SK-N-SH treated with all-trans-retinoic acid at 6 μM for 48 hours (cell line): ENCODE measurements around the gene CHRNA7.

Experiments used
- ATAC-seq: fragments of 200-7000 bp; cut with Tn5 transposase; 3 replicates; pipeline ENCODE4 v1.9.1; 2020; ENCODE audit warnings: mild to moderate bottlenecking, moderate library complexity
- ARNTL ChIP-seq: fragments of 450-650 bp; formaldehyde crosslinking; IDR thresholded peaks from 2 replicates; pipeline ENCODE4 v1.5.0; 2020; ENCODE audit warnings: low read depth, mild to moderate bottlenecking, moderate library complexity, borderline replicate concordance
- BACH2 ChIP-seq: fragments of 250-450 bp; sonication (Bioruptor Pico); IDR thresholded peaks from 2 replicates; pipeline ENCODE4 v1.9.0; 2021; ENCODE audit warnings: mild to moderate bottlenecking, borderline replicate concordance
- ESRRG ChIP-seq: fragments of 250-450 bp; sonication (Bioruptor Pico); IDR thresholded peaks from 2 replicates; pipeline ENCODE4 v1.6.1; 2021; ENCODE audit warnings: mild to moderate bottlenecking
- GLIS3 ChIP-seq: fragments of 250-450 bp; sonication (Bioruptor Pico); IDR thresholded peaks from 2 replicates; pipeline ENCODE4 v1.5.0; 2020; ENCODE audit warnings: mild to moderate bottlenecking, moderate library complexity
- ISL1 ChIP-seq: fragments of 250-450 bp; sonication (Bioruptor Pico); IDR thresholded peaks from 2 replicates; pipeline ENCODE4 v2.1.2; 2022; ENCODE audit warnings: mild to moderate bottlenecking, moderate library complexity
- OSR1 ChIP-seq: fragments of 250-450 bp; sonication (Bioruptor Pico); IDR thresholded peaks from 2 replicates; pipeline ENCODE4 v1.8.0; 2022; ENCODE audit warnings: moderate library complexity, mild to moderate bottlenecking, inconsistent platforms
- PPARA ChIP-seq: fragments of 250-450 bp; sonication (Bioruptor Pico); IDR thresholded peaks from 2 replicates; pipeline ENCODE4 v1.5.0; 2020; ENCODE audit warnings: mild to moderate bottlenecking, borderline replicate concordance
- RARB ChIP-seq: fragments of 250-450 bp; sonication (Bioruptor Pico); IDR thresholded peaks from 2 replicates; pipeline ENCODE4 v1.8.0; 2021; ENCODE audit warnings: mild to moderate bottlenecking, moderate library complexity
- SNAI2 ChIP-seq: fragments of 250-450 bp; sonication (Bioruptor Pico); IDR thresholded peaks from 2 replicates; pipeline ENCODE4 v1.5.0; 2020; ENCODE audit warnings: mild to moderate bottlenecking, moderate library complexity
- TCF4 ChIP-seq: fragments of 250-450 bp; sonication (Bioruptor Pico); IDR thresholded peaks from 2 replicates; pipeline ENCODE4 v1.8.0; 2021; ENCODE audit warnings: mild to moderate bottlenecking, moderate library complexity, borderline replicate concordance
- TOX ChIP-seq: fragments of 250-450 bp; sonication (Bioruptor Pico); IDR thresholded peaks from 2 replicates; pipeline ENCODE4 v1.8.0; 2021; ENCODE audit warnings: mild to moderate bottlenecking, moderate library complexity, borderline replicate concordance
- ZFP3 ChIP-seq: fragments of 250-450 bp; sonication (Bioruptor Pico); IDR thresholded peaks from 2 replicates; pipeline ENCODE4 v1.5.0; 2020; ENCODE audit warnings: mild to moderate bottlenecking, moderate library complexity
- ZNF565 ChIP-seq: fragments of 450-650 bp; formaldehyde crosslinking; conservative IDR thresholded peaks from 2 replicates; pipeline ENCODE4 v1.5.0; 2020; ENCODE audit warnings: low read depth, mild to moderate bottlenecking, moderate library complexity
- ZNF70 ChIP-seq: fragments of 450-650 bp; formaldehyde crosslinking; IDR thresholded peaks from 2 replicates; pipeline ENCODE4 v1.5.0; 2020; ENCODE audit warnings: mild to moderate bottlenecking, moderate library complexity
- ZNF8 ChIP-seq: fragments of 450-650 bp; formaldehyde crosslinking; IDR thresholded peaks from 2 replicates; pipeline ENCODE4 v1.5.0; 2020; ENCODE audit warnings: mild to moderate bottlenecking, moderate library complexity
- TF ChIP-seq, protein P1 (sequence below): fragments of 250-450 bp; sonication (Bioruptor Pico); IDR thresholded peaks from 2 replicates; pipeline ENCODE4 v1.5.1; 2020; ENCODE audit warnings: low read depth, mild to moderate bottlenecking, moderate library complexity
- TF ChIP-seq, protein P2 (sequence below): fragments of 250-450 bp; sonication (Bioruptor Pico); IDR thresholded peaks from 2 replicates; pipeline ENCODE4 v1.8.0; 2021; ENCODE audit warnings: low read depth, mild to moderate bottlenecking, moderate library complexity, borderline replicate concordance
- TF ChIP-seq, protein P3 (sequence below): fragments of 250-450 bp; sonication (Bioruptor Pico); IDR thresholded peaks from 2 replicates; pipeline ENCODE4 v1.5.0; 2020; ENCODE audit warnings: mild to moderate bottlenecking, moderate library complexity
- TF ChIP-seq, protein P4 (sequence below): fragments of 250-450 bp; sonication (Bioruptor Pico); IDR thresholded peaks from 2 replicates; pipeline ENCODE4 v1.5.1; 2021; ENCODE audit warnings: mild to moderate bottlenecking, moderate library complexity
- TF ChIP-seq, protein P5 (sequence below): fragments of 250-450 bp; sonication (Bioruptor Pico); IDR thresholded peaks from 2 replicates; pipeline ENCODE4 v1.8.0; 2020; ENCODE audit warnings: mild to moderate bottlenecking, moderate library complexity, borderline replicate concordance

CHRNA7 gene

DNA sequence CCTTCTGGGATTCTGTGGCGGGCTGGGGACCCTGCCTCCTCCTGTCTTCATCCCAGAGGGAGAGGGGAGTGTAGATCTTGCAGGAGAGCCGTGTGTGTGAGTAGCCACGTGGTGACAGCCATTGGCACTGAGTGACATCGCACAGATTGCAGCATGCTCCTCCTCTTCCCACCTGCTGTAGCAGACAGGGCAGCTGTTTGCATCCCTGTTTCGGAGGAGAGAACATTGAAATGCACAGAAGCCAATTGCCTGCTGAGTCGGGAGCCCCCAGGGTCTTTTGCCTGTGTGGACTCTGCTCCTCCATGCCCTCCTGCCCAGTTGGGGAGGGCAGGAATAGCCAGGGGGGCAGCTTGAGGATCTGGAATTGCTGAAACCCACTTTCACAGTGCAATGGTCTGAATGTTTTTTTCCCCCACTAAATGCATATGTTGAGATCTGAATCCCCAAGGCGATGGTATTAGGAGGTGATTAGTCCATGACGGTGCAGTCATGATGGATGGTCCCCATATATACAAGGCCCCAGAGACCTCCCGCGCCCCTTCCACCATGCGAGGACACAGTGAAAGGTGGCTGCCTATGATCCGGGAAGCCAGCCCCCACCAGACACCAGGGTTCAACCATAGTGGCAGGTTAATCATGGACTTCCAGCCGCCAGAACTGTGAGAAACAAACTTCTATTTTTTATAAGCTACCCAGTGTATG, 66.8 kb downstream of the CHRNA7 start:
- ATAC-seq = no peak
- TF ChIP-seq ARNTL (no peak), TCF4 (CRISPR knock-in tag) (no peak), ESRRG (CRISPR knock-in tag) (no peak), ZNF565 (CRISPR knock-in tag) (no peak), ZNF8 (no peak)
- TF ChIP-seq, protein P1, sequence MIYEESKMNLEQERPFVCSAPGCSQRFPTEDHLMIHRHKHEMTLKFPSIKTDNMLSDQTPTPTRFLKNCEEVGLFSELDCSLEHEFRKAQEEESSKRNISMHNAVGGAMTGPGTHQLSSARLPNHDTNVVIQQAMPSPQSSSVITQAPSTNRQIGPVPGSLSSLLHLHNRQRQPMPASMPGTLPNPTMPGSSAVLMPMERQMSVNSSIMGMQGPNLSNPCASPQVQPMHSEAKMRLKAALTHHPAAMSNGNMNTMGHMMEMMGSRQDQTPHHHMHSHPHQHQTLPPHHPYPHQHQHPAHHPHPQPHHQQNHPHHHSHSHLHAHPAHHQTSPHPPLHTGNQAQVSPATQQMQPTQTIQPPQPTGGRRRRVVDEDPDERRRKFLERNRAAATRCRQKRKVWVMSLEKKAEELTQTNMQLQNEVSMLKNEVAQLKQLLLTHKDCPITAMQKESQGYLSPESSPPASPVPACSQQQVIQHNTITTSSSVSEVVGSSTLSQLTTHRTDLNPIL (CRISPR knock-in tag) = no peak
- TF ChIP-seq, protein P2, sequence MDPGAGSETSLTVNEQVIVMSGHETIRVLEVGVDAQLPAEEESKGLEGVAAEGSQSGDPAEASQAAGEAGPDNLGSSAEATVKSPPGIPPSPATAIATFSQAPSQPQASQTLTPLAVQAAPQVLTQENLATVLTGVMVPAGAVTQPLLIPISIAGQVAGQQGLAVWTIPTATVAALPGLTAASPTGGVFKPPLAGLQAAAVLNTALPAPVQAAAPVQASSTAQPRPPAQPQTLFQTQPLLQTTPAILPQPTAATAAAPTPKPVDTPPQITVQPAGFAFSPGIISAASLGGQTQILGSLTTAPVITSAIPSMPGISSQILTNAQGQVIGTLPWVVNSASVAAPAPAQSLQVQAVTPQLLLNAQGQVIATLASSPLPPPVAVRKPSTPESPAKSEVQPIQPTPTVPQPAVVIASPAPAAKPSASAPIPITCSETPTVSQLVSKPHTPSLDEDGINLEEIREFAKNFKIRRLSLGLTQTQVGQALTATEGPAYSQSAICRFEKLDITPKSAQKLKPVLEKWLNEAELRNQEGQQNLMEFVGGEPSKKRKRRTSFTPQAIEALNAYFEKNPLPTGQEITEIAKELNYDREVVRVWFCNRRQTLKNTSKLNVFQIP (CRISPR knock-in tag) = no peak
- TF ChIP-seq, all 23 proteins: peak for 0

DNA sequence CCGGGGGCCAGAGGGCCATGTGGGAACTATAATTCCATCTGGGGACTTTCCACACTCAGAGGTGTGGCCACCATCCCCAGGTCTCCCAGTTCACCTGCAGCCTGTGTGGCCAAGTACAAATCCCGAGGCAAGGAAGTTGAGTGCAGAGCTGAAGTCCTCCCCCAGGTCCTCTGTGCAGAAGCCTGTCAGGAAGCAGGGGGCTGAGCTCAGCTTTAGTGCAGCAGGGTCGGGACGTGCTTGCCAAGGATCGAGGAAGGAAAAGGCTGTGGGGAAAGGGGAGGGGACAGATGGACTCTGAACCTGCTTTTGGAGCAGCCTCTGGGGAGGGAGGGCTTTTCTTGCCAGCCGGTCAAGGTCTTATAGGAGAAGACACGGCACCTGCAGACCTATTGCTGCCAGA, 67.7 kb downstream of the CHRNA7 start:
- TF ChIP-seq ZNF565 (CRISPR knock-in tag) = no peak
- TF ChIP-seq, protein P3, sequence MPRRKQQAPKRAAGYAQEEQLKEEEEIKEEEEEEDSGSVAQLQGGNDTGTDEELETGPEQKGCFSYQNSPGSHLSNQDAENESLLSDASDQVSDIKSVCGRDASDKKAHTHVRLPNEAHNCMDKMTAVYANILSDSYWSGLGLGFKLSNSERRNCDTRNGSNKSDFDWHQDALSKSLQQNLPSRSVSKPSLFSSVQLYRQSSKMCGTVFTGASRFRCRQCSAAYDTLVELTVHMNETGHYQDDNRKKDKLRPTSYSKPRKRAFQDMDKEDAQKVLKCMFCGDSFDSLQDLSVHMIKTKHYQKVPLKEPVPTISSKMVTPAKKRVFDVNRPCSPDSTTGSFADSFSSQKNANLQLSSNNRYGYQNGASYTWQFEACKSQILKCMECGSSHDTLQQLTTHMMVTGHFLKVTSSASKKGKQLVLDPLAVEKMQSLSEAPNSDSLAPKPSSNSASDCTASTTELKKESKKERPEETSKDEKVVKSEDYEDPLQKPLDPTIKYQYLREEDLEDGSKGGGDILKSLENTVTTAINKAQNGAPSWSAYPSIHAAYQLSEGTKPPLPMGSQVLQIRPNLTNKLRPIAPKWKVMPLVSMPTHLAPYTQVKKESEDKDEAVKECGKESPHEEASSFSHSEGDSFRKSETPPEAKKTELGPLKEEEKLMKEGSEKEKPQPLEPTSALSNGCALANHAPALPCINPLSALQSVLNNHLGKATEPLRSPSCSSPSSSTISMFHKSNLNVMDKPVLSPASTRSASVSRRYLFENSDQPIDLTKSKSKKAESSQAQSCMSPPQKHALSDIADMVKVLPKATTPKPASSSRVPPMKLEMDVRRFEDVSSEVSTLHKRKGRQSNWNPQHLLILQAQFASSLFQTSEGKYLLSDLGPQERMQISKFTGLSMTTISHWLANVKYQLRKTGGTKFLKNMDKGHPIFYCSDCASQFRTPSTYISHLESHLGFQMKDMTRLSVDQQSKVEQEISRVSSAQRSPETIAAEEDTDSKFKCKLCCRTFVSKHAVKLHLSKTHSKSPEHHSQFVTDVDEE (CRISPR knock-in tag) = no peak
- no peak for TF ChIP-seq ZNF8
- TF ChIP-seq GLIS3 = no peak
- TF ChIP-seq BACH2 (CRISPR knock-in tag) = no peak
- TF ChIP-seq ZFP3 = no peak
- TF ChIP-seq ZNF70 (CRISPR knock-in tag) = no peak
- no peak for TF ChIP-seq RARB (CRISPR knock-in tag)
- TF ChIP-seq ARNTL = no peak
- TF ChIP-seq SNAI2 (CRISPR knock-in tag) = no peak
- no peak for TF ChIP-seq PPARA
- TF ChIP-seq, protein P1 (CRISPR knock-in tag) = no peak
- TF ChIP-seq, protein P2 (CRISPR knock-in tag) = no peak
- no peak for TF ChIP-seq ISL1 (CRISPR knock-in tag)
- TF ChIP-seq, protein P4, sequence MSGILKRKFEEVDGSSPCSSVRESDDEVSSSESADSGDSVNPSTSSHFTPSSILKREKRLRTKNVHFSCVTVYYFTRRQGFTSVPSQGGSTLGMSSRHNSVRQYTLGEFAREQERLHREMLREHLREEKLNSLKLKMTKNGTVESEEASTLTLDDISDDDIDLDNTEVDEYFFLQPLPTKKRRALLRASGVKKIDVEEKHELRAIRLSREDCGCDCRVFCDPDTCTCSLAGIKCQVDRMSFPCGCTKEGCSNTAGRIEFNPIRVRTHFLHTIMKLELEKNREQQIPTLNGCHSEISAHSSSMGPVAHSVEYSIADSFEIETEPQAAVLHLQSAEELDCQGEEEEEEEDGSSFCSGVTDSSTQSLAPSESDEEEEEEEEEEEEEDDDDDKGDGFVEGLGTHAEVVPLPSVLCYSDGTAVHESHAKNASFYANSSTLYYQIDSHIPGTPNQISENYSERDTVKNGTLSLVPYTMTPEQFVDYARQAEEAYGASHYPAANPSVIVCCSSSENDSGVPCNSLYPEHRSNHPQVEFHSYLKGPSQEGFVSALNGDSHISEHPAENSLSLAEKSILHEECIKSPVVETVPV (CRISPR knock-in tag) = no peak
- TF ChIP-seq, protein P5, sequence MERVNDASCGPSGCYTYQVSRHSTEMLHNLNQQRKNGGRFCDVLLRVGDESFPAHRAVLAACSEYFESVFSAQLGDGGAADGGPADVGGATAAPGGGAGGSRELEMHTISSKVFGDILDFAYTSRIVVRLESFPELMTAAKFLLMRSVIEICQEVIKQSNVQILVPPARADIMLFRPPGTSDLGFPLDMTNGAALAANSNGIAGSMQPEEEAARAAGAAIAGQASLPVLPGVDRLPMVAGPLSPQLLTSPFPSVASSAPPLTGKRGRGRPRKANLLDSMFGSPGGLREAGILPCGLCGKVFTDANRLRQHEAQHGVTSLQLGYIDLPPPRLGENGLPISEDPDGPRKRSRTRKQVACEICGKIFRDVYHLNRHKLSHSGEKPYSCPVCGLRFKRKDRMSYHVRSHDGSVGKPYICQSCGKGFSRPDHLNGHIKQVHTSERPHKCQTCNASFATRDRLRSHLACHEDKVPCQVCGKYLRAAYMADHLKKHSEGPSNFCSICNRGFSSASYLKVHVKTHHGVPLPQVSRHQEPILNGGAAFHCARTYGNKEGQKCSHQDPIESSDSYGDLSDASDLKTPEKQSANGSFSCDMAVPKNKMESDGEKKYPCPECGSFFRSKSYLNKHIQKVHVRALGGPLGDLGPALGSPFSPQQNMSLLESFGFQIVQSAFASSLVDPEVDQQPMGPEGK (CRISPR knock-in tag) = no peak
- no peak for TF ChIP-seq TCF4 (CRISPR knock-in tag)
- no peak for TF ChIP-seq ESRRG (CRISPR knock-in tag)
- TF ChIP-seq OSR1 (CRISPR knock-in tag) = no peak
- TF ChIP-seq TOX = no peak
- no peak for ATAC-seq
